DOHH2 (cell line): ENCODE results near the gene ZSCAN25.

ENCODE experiments used
- H3F3A ChIP-seq: fragments of 200-600 bp; sonication (generic), shearing (Covaris generic); 2 replicates; pipeline ENCODE4 v1.6.0; 2016; ENCODE audit warnings: antibody characterized with exemption, mild to moderate bottlenecking; ENCODE audit not compliant: control insufficient read depth, insufficient read depth
- H3K27ac ChIP-seq: fragments of 200-600 bp; sonication (generic); 2 replicates; pipeline ENCODE4 v1.5.1; 2014; ENCODE audit warnings: low read depth, mild to moderate bottlenecking, low read length, moderate library complexity
- H3K27me3 ChIP-seq: fragments of 200-600 bp; sonication (generic); 2 replicates; pipeline ENCODE4 v1.6.1; 2014; ENCODE audit warnings: mild to moderate bottlenecking, low read length, mixed read lengths; ENCODE audit not compliant: control insufficient read depth
- H3K36me3 ChIP-seq: fragments of 200-600 bp; sonication (generic); 2 replicates; pipeline ENCODE4 v1.6.1; 2014; ENCODE audit warnings: mild to moderate bottlenecking, low read length, moderate library complexity, mixed read lengths; ENCODE audit not compliant: control insufficient read depth
- H3K4me1 ChIP-seq: fragments of 200-600 bp; sonication (generic); 2 replicates; pipeline ENCODE4 v1.6.1; 2014; ENCODE audit warnings: mild to moderate bottlenecking, low read length, mixed read lengths; ENCODE audit not compliant: control insufficient read depth
- H3K4me2 ChIP-seq: fragments of 200-600 bp; sonication (generic); 2 replicates; pipeline ENCODE4 v1.6.0; 2014; ENCODE audit warnings: mild to moderate bottlenecking, low read length, moderate library complexity
- H3K4me3 ChIP-seq: fragments of 200-600 bp; sonication (generic); 2 replicates; pipeline ENCODE4 v1.5.1; 2014; ENCODE audit warnings: mild to moderate bottlenecking, low read length, mixed read lengths
- H3K79me2 ChIP-seq: fragments of 200-600 bp; sonication (generic); 2 replicates; pipeline ENCODE4 v1.6.1; 2014; ENCODE audit warnings: mild to moderate bottlenecking, low read length, mixed read lengths; ENCODE audit not compliant: control insufficient read depth
- H3K9me2 ChIP-seq: fragments of 200-600 bp; sonication (generic); replicated peaks from 2 replicates; pipeline ENCODE4 v1.6.1; 2014; ENCODE audit warnings: mild to moderate bottlenecking, low read length, mixed read lengths; ENCODE audit not compliant: control insufficient read depth
- H3K9me3 ChIP-seq: fragments of 200-600 bp; sonication (generic); 2 replicates; pipeline ENCODE4 v1.6.1; 2014; ENCODE audit warnings: antibody characterized with exemption, low read length, mixed read lengths; ENCODE audit not compliant: control insufficient read depth, insufficient read depth
- H4K20me1 ChIP-seq: fragments of 200-600 bp; sonication (generic); 2 replicates; pipeline ENCODE4 v1.6.0; 2014; ENCODE audit warnings: low read depth, mild to moderate bottlenecking, antibody characterized with exemption, low read length, moderate library complexity; ENCODE audit not compliant: control insufficient read depth, insufficient read depth
- CTCF ChIP-seq: fragments of 200-600 bp; sonication (generic); IDR thresholded peaks from one replicate; pipeline ENCODE4 v1.5.1; 2014; ENCODE audit warnings: antibody characterized with exemption, mild to moderate bottlenecking, low read depth, low read length; ENCODE audit not compliant: poor library complexity, severe bottlenecking
- EZH2phosphoT487 ChIP-seq: fragments of 200-600 bp; sonication (generic); IDR thresholded peaks from 2 replicates; pipeline ENCODE4 v1.6.1; 2017; ENCODE audit warnings: borderline replicate concordance, mild to moderate bottlenecking, antibody characterized with exemption, low read length, moderate library complexity, mixed read lengths

ZSCAN25 gene

DNA sequence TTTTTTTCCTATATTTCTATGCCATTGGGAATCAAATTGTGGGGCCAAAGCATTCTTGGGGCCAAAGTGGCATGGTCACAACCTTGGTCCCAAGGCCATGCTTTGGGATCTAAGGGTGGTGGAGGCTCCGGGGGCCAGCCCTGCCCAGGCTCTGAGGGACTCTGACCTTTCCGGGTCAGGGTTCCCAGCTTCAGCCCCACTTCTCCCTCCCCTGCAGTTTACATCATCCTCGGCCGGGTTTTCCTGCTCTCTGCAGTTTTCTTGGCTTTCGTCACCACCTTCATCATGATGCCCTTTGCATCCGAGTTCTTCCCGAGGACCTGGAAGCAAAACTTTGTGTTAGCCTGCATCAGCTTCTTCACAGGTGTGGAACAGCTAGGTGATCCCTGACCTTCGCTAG, 10.2 kb upstream of the ZSCAN25 start:
- H3K9me3 ChIP-seq: no peaks in the 10 kb centered on the region
- H3K36me3 ChIP-seq: no peaks in the 10 kb centered on the region
- no peak for TF ChIP-seq CTCF
- TF ChIP-seq EZH2phosphoT487: no peak
- H3K9me2 ChIP-seq: no peaks in the 10 kb centered on the region
- H3K4me2 ChIP-seq: no peak overlapping the region
- no peaks in the 10 kb centered on the region for H4K20me1 ChIP-seq
- no peaks in the 10 kb centered on the region for H3F3A ChIP-seq
- H3K4me3 ChIP-seq: no peak overlapping the region
- 0 out of 2 replicates have a peak, but pooled peaks cover under 1% of the 10 kb centered on the region for H3K27me3 ChIP-seq
- H3K4me1 ChIP-seq: no peaks in the 10 kb centered on the region
- no peaks in the 10 kb centered on the region for H3K79me2 ChIP-seq
- H3K27ac ChIP-seq: no peak overlapping the region

- TF ChIP-seq CTCF: no peak
- TF ChIP-seq EZH2phosphoT487: no peak
- H3K4me1 ChIP-seq: no peaks in the 10 kb centered on the region
- H3K36me3 ChIP-seq: no peaks in the 10 kb centered on the region
- H3K4me3 ChIP-seq: no peak overlapping the region
- no peaks in the 10 kb centered on the region for H3K9me3 ChIP-seq
- H3K9me2 ChIP-seq: no peaks in the 10 kb centered on the region
- no peak overlapping the region for H3K27ac ChIP-seq
- 0 out of 2 replicates have a peak, but pooled peaks cover 4% of the 10 kb centered on the region for H3K27me3 ChIP-seq
- no peak overlapping the region for H3K4me2 ChIP-seq
- H3F3A ChIP-seq: no peaks in the 10 kb centered on the region
- H4K20me1 ChIP-seq: no peaks in the 10 kb centered on the region
- no peaks in the 10 kb centered on the region for H3K79me2 ChIP-seq
These were observed 9.2 kb upstream of the ZSCAN25 start for GRCh38 chr7:99607548-99607947.

- H3K4me2 ChIP-seq: no peak overlapping the region
- H3K9me3 ChIP-seq: no peaks in the 10 kb centered on the region
- TF ChIP-seq CTCF (no peak), EZH2phosphoT487 (no peak)
- H3K27ac ChIP-seq: no peak overlapping the region
- H3K4me1 ChIP-seq: peaks cover 22% of the 10 kb centered on the region
- H3K79me2 ChIP-seq: peaks cover 30% of the 10 kb centered on the region
- H3K27me3 ChIP-seq: 0 out of 2 replicates have a peak, but pooled peaks cover 4% of the 10 kb centered on the region
- peaks cover 22% of the 10 kb centered on the region for H3K36me3 ChIP-seq
- H3K4me3 ChIP-seq: no peak overlapping the region
- 0 out of 2 replicates have a peak, but pooled peaks cover 7% of the 10 kb centered on the region for H4K20me1 ChIP-seq
- H3K9me2 ChIP-seq: no peaks in the 10 kb centered on the region
- peaks cover 7% of the 10 kb centered on the region; the same call in 1 of the 2 replicates for H3F3A ChIP-seq
These were observed 2.3 kb upstream of the ZSCAN25 start for GRCh38 chr7:99614495-99614894.

GRCh38 chr7:99615989-99616358, 772 bp upstream of the ZSCAN25 start:
- Histone ChIP-seq H3K27ac (no peak overlapping the region), H3K27me3 (0 out of 2 replicates have a peak, but pooled peaks cover 4% of the 10 kb centered on the region), H3K4me3 (peak overlapping the region; percentile 90), H3K9me3 (no peaks in the 10 kb centered on the region), H3K9me2 (no peaks in the 10 kb centered on the region), H3F3A (peaks cover 7% of the 10 kb centered on the region; the same call in 1 of the 2 replicates), H3K79me2 (peaks cover 30% of the 10 kb centered on the region), H3K36me3 (peaks cover 36% of the 10 kb centered on the region), H4K20me1 (0 out of 2 replicates have a peak, but pooled peaks cover 7% of the 10 kb centered on the region), H3K4me2 (peak overlapping the region; percentile 89), H3K4me1 (peaks cover 22% of the 10 kb centered on the region)
- TF ChIP-seq EZH2phosphoT487 (no peak), CTCF (no peak)
